Stimulated activated CD8-positive, alpha-beta memory T cell treated with anti-CD3 and anti-CD28 coated beads, Interleukin-15, amount 100 ng/mL, for 48 hours (primary cell): ENCODE results near the gene SSBP4.

Experiments used
- DNase-seq, 2 donors: peaks; one replicate each; pipeline ENCODE4 v3.0.0-alpha.2; 2020; ENCODE audit warnings: low read depth in 2 of 2

Gene SSBP4

DNA sequence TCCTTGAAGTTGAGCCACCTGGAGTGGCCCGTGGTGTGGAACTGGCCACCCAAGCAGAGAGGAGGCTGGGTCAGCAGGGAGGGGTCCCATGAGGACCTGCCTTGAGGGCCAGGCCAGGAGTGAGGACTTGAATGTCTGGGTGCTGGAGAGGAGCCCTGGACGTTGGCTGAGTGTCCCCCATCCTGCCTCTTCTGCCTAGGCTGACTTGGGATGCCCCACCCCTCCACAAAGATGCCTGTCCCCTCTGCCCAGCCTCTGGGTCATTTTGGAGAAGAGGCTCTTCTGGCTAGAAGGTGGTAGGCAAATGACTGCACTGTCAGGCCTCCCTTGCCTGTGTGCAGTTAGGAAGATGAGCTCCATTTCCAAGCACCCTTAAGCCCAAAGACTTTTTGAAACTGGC, 1.7 kb downstream of the SSBP4 start:
- DNase-seq, result no peak

DNA sequence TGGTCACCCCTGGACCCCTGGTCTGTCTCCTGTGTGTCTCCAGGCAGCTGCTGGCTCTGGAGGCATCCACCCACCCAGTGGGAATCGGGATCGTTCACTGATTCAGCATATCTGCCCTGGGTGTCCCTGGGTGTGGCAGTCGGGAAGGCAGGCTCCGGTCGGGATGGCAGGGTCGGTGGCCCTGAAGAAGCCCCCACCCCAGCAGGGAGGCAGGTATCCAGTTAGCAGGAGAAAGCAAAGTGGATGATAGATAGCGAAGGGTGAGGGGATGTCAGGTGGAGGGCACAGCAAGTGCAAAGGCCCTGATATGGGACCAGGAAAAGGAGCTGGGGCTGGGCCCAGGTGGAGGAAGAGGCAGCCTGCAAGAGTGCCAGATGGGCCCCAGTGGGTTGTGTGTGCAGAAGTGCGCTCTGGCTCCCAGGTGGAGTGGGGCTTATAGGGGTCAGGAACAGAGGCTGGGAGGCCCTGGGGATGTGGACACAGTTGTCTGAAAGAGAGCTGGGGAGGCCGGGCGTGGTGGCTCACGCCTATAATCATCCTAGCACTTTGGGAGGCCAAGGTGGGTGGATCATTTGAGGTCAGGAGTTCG, 2.3 kb downstream of the SSBP4 start:
- DNase-seq, result no peak

DNA sequence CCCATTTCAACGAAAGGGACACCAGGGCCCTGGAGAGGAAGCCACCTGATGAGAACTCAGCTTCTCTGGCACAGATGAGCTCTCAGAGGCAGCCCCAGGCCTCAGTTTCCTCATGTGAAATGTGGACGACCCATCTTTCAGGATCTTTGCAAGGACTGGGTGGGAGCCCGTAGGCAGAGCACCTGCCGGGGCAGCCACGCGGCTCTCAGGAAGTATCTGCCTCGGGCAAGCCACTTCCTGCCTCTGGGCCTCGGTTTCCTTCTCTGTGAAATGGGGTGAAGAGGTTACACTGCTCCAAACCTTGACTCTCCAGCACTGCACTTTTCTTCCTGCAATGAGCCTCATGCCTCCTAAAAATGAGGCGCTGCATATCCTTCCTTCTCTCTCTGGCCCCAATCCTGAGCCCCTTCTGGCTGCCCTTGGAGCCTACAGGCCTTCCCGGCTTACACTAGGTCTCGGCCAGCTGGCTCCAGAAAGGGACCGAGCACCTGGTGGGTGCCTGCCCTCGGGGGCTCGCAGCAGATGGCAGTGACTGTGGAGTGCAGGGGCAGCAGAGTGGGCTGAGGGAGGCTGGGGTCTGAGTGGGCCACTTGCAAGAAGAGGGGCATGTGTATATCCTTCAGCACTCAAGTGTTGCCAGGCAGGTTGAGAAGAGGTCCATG, 3.5 kb downstream of the SSBP4 start:
- no peak for DNase-seq

DNA sequence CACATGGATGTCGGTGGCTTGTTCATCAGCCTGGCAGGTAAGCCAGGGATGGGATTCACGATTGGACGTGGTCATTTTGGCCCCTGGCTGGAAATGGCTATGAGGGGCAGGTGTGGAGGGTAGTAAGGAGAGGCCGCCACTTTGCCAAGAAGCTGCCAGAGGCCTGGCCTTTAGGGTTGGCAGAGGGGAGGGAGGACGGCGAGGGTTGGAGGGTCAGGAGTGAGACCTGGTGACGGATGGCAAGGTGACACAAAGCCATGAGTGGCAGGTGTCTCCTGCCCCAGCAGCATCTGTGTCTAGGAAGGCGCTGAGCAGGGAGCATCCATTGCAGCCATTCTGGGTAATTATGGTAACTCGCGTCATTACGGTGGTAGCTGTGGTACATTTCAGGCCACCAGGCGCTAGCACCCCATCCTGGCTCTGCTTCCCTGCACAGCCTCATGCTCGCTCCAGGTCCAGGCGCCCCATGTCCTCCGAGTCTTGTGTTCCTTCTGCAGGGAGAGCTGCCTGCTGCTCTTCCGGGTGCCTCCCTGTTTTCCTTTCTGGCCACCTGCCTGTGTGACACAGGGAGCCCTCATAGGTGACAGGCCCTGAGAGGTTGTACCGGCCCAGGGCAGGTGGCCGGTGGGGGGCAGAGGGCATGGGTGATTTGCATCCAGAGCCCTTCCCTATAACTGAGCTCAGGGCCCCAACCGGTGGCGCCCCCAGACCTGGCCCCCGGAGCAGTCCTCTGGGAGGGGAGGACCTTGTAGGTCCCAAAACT, 4.2 kb downstream of the SSBP4 start:
- DNase-seq, result no peak

DNA sequence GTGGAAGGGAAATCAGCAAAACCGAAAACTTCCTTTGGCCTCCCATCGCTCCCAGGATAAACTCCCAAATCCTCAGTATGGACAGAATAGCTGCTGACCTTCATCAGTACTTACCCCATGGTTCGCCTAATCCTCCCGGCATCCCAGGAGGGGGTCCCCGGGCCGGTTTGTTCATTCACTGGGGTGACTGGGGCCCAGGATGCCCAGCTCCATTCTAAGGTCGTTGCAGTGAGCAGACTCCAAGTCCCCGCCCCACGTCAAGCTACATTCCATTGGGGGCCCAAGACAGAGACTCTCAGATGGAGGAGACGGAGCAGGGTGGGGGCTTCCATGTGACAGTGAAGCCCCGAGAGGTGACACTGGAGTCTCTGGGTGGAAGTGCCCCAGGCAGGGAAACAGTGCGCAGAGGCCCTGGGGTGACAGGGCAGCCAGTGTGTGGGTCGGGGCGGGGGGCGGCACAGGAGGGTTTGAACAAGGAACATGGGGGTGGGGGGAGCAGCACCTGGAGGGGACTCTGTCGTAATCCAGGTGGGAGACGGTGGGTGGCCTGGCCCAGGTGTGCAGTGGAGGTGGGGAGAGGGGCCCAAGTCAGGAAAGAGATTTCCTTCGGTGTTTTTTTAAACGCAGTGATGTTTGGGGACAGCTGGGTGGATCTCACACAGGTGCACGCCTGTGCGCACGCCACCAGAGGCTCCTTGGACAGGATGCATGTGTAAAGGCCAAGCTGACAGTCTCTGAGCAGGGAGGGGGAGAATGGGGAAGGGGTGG, 5.1 kb downstream of the SSBP4 start:
- DNase-seq, result no peak

DNA sequence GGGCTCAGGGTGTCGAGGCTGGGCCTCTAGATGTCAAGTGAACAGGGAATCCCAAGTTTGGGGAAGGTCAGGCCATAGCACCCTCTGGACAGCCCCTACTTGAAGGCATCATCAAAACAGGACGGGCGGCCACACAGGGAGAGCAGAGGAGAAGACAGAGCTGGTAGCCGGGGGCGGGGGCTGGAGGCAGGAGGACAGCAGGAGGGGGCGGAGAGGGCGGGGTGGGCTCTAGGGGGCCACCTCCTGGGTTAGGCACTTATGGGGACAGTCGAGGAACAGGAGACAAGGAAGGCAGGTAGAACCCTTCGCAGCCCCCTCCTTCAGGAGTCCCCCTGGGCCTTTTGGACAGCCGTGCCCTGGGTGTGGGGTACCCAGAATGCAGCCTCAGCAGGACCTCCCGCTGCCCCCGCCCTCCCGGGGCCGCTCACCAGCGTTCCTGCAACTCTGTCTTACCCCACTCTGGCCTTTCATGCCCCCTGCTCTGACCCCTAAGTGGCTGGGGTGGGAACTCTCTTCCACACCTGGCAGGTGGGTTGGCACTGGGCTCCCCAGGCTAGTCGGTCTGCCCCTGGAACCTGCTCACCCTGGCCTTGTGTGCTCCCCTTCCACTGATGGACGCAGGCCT, 5.8 kb downstream of the SSBP4 start:
- DNase-seq, result no peak

DNA sequence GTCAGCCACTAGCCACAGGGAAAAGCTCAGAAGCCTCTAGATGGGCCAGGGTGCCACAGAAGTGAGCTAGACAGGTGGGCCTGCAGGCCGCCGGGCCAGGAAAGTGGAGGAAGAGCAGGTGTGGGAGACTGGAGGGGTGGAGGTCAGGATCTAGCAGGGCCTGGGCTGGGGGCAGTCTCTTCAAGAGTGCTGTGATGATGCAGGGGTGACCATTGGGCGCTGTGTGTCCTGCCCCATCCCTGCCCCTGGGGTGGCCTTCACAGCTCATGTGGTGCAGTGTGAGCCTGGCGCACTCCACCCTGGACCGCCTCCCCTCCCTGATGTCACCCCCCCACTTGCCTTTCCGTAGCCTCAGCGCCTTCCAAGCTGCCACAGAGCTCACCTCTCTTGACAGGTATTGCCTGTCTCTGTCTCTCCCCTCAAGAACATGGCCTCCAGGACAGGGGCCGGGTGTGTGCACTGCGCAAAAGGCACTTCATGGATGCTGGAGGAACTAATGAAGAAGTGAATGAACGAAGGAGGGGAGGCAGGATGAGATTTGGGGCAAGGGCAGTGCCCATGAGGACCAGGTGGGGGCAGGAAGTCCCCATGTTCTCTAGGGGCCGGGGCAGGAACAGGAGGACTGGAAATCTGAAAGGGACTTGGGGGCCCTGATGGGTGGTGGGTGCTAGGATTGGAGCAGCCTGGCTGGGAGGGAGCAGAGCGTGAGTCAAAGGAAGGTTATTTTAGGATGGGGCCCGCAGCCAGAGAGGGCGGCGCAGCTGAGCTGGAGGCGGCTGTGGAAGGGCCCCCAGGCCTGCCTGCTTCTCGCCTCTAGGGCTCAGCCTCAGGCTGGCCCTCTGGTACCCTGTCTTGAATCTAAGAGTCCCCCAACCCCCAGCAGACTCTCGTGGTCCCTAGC, 6.6 kb downstream of the SSBP4 start:
- no peak for DNase-seq

DNA sequence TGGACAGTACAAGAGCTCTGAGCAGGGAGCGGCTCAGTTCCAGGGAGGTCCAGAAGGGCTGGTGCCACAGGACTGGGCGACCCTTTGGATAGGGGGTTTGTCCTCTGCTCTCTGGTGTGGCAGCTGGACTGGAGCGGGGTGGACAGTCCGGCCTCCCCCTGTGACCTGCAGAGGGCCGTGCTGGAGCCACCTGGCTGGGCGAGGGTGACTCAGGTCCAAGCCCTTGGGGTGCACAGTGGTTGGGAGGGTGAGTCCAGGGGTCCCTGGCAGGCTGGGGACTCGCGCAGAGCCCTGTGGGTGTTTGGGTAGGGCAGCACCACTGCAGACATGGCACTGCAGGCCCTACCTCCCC, 7.2 kb downstream of the SSBP4 start:
- DNase-seq, result no peak

DNA sequence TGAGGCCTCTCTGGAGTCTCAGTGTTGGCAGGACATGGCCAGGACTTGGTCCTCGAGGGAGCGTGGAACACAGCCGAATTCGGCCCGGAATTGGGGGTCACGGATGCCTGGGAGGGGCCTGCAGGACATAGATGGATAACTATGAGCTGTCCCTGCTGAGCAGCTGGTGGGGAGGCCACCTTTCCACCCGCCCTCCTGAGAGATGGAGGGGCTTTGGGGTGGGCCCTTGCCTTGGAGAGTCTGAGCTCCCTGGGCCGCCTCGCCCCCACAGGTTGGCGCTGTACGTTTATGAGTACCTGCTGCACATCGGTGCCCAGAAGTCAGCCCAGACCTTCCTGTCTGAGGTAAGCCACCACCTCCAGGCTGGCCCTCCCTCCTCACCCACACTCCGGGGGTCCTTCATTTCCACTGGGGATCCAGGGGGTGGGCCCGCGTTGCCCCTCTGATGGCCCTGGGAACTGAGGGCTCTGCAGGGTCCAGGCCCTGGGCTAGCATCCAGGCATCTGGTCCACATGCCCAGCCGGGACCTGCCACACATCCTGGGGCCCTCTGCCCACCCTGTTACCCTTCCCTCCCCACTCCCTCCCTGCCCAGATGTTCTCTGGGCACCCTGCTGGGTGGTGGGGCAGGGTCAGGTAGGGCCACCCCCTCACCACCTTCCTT, 8.0 kb downstream of the SSBP4 start:
- no peak for DNase-seq

DNA sequence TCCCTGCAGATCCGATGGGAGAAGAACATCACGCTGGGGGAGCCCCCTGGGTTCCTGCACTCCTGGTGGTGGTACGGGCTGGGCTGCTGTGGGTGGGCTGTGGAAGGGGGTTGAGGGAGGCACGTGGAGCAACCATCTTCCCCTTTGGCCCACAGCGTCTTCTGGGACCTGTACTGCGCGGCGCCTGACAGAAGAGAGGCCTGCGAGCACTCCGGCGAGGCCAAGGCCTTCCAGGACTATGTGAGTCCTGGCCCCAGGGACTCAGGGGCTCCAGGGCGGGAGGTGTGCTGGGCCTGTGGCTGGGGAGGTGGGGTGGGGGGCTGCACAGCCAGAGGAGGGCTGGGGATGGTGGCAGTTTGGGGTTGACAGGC, 8.5 kb downstream of the SSBP4 start:
- no peak for DNase-seq

DNA sequence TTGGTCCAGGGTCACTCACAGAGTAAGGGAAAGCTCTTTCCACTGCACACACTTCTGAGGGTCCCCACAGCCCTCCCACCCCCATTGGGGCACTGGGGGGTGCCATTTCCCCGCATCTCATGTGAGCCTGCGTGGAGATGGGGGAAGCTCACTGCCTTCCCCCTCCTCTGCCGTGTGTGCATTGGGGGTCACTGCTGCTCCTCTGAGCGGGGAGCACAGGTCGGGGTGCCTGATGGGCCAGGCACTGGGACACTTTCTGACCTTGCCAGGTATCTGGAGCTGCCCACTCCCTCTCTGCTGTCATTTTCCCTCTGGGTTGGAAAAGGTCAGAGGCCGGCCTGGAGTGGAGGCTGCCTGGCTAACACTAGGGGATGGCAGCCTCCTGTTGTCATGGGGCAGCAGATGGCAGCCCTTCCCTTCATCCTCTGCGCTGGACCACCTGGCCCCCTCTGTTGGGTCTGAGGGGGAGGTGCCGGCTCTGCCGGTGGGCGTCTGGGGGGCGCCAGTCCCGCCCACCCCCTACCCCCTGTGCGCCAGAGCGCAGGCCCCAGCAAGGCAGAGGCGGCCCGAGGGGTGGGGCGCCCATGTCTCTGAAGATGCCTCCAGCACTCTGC, 9.1 kb downstream of the SSBP4 start:
- DNase-seq, result no peak

DNA sequence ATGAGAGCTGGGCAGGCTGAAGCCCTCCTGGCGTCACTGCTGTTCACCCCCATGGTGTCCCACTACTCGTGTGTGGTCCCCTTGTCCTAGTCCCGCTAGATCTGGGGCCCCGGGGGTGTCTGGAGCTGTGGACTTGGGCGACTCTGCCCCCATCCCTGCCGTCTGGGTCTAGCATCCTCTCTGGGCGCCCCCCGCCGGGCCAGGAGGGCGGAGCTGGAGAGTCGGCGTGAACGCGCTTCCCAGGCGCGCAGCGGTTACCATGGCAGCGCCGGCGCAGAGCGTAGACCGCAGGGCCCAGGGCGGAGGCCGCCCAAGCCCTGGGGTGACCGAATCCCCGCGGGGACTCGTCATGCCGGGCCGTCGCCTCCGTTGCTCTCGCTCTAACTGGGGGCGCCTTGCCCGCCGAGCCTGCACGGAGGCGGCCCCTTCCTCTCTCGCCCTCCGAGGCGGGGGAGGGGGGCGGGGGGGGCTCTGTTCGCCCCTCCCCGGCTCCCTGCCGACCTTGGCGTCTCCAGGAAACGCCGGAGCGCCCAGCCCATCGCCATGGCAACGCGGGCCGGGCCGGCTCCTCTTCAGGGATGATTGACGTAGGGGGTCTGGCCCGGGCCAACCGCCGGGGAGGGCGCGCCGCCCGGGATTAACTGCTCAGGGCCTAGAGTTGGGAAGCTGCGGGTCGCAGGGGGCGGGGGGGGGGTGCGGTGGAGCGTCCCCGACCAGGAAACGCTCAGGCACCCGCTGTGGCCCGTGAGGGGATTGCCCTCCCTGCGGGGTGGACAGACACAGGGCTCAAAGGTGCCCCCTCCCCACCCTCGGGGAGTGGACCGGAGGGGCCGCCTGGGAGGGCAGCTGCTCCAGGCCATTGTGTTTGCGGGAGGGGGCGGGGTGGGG, 9.8 kb downstream of the SSBP4 start:
- DNase-seq, result peak; percentile 78 to 79

DNA sequence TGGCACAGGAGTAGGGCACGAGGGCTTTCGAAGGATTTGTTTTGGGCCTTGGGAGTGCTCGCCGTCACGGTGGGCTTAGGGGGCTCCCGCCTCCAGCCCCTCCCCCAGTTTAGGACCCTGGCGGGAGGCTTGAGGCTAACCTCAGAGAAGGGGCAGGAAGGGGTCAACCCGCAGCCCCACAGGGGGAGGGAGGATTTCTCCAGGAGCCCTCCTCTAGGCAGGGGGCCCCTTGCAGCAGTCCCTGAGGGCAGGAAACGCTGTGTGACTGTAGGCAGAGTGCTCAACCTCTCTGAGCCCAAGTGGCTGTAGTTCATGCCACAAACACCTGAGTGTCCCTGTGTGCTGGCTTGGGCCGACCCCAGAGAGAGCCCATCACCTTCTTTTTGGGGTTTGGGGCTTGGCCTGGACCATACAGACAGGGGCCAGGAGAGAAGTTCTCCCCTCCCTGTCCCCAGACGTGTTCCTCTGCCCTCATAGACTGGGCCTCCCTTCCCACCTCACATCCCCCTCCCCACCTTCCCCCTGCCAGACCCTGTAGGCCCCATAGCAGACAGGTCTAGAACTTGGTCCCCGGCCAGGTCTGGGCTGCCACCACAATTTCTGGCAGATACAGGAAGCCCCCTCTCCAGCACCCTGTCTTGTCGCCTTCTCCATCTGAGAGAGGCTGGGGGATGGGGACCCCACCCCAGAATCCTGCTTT, 10.7 kb downstream of the SSBP4 start:
- DNase-seq, result no peak

DNA sequence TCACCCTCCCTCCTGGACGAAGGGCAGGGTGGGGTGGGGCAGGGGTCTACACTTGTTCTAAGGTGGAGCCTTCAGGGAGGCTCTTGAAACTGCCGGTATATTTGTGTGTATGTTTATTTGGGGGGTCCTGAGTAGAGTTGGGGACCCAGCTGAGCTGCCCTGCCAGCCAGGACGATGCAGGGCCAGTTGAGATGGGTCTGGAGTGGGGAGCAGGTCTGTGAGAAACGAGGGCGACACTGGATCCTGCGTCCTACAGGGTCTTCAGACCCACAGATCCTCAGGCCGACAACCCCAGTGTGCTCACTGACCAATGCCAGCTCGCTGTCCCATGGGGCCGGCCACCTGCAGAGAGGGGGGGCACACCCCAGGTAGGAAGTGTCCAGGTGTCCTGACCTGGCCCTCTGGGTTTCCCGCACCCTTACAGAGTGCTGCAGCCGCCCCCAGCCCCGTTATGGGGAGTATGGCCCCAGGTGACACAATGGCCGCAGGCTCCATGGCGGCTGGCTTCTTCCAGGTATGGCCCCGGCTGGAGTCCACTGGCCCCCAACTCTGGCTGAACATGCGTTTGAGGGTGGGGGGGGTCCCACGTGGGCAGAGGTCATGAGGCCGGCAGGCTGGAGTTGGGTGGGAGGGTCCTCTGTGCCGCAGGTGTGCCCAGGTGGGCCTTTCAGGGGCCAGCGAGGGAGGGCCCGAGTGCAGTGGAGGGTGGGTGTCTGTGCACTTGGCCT, 11.4 kb downstream of the SSBP4 start:
- DNase-seq, result no peak

DNA sequence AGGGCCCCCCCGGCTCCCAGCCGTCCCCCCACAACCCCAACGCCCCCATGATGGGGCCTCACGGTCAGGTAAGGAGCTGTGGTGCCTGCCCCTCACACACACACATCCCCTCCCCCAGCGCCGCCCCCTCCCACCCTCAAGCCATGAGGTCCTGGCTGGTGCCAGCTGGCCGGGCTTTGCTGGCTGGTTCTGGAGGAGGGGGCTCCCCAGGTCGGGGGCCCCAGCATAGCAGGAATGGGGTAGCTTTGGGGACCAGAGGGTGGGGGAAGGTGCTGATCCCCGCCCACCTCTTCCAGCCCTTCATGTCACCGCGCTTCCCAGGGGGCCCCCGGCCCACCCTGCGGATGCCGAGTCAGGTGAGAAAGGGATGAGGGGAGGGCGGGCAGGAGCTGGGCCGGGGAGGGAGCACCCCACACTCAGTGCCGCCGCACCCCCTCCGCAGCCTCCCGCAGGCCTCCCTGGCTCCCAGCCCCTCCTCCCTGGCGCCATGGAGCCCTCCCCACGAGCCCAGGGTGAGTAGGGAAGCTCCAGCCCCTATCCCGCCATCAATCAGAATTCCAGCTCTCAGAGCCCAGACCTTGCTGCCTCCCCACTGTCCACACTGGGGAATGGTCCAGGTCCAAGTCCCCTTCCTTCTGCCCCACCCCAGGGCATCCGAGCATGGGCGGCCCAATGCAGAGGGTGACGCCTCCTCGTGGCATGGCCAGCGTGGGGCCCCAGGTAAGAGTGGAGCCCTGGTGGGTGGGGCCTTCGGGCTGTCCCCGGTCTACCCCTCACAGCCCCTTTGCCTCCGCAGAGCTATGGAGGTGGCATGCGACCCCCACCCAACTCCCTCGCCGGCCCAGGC, 12.4 kb downstream of the SSBP4 start:
- no peak for DNase-seq

DNA sequence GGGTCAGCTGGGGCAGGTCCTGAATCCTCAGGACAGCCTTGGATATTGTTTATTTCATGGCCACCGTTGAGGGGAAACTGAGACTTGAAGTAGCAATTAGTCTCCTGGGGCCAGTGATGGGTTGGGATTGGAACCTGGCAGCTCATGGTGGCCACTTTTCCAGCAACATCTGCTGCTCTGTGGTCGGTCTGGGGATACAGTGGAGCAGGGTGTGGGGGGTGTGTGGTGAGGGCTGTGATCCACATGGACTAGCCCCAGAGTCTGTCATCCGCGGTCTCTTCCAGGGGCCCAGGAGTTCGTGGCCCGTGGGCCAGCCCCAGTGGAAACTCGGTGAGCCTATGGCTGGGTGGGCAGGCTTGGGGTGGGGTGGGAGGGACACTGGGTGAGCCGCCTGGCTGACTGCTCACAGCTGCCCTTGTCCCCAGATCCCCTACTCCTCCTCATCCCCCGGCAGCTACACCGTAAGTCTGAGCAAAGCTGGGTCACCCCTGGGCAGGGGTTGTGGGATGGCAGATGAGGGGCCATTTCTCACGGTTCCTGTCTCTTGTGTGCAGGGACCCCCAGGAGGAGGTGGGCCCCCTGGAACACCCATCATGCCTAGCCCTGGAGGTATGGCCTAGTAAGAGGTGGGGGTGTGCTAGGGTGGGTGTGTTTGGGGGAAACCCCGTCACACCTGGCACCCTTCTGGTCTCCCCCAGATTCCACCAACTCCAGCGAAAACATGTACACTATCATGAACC, 13.2 kb downstream of the SSBP4 start:
- DNase-seq, result no peak
